Measurements from ENCODE around the gene CCDC28A. TPM values are rescaled to one million over a fixed set of nuclear protein-coding genes. Genes with fewer than 3 reads are reported as not detected.
A peak's percentile ranks its signal among the peaks of the same experiment; 100 is the strongest.

The CCDC28A gene
- total RNA-seq, 1 donor from 2014 or later = 30.2 TPM

- peaks cover 3% of the 10 kb centered on the region for H3K27me3 Mint-ChIP-seq (ENCODE audit: insufficient read depth, low read depth)
- no peaks in the 10 kb centered on the region for H4K20me1 ChIP-seq (ENCODE audit: low read depth)
- no peak overlapping the region for H3K4me3 Mint-ChIP-seq
- no peak for DNase-seq (ENCODE audit: low spot score)
- no peak for TF ChIP-seq EZH2 (IDR thresholded peaks at IDR 0.05)
- no peak for TF ChIP-seq CTCF (IDR thresholded peaks at IDR 0.05)
- no peak for TF ChIP-seq EZH2phosphoT487 (IDR thresholded peaks at IDR 0.05)
- no peaks in the 10 kb centered on the region for H3K36me3 ChIP-seq
- H3K27me3 ChIP-seq = no peaks in the 10 kb centered on the region
- H3K27ac ChIP-seq = no peak overlapping the region
- no peaks in the 10 kb centered on the region for H3K9me3 ChIP-seq (ENCODE audit: low read depth)
- no peaks in the 10 kb centered on the region for H3K9me3 Mint-ChIP-seq
- H3K4me3 ChIP-seq = no peak overlapping the region
- H3K9ac ChIP-seq = no peak overlapping the region
- H3K79me2 ChIP-seq (ENCODE audit: low read depth) = no peaks in the 10 kb centered on the region
- H3K4me1 ChIP-seq = no peaks in the 10 kb centered on the region
- H3K36me3 Mint-ChIP-seq = no peaks in the 10 kb centered on the region
- H2AFZ ChIP-seq (replicated peaks) = no peak overlapping the region
- no peaks in the 10 kb centered on the region for H3F3A ChIP-seq (ENCODE audit: low read depth)
- no peak overlapping the region for H3K4me2 ChIP-seq
- no peak overlapping the region for H3K27ac Mint-ChIP-seq
- H3K4me1 Mint-ChIP-seq = peaks cover 9% of the 10 kb centered on the region
Observed at GRCh38 chr6:138833816-138834539, 60.4 kb downstream of the CCDC28A start.

GRCh38 chr6:138837246-138837645 lies 63.7 kb downstream of the CCDC28A start:
- Histone ChIP-seq H3K27ac (no peak overlapping the region), H3K79me2 (ENCODE audit: low read depth) (no peaks in the 10 kb centered on the region), H3K9ac (no peak overlapping the region), H3K4me1 (peaks cover 5% of the 10 kb centered on the region), H3K36me3 (peaks cover 9% of the 10 kb centered on the region), H3K9me3 (ENCODE audit: low read depth) (peaks cover 9% of the 10 kb centered on the region), H4K20me1 (ENCODE audit: low read depth) (no peaks in the 10 kb centered on the region), H3K4me2 (no peak overlapping the region), H3F3A (ENCODE audit: low read depth) (peaks cover 17% of the 10 kb centered on the region), H2AFZ (replicated peaks) (peak overlapping the region; percentile 23), H3K27me3 (no peaks in the 10 kb centered on the region), H3K4me3 (no peak overlapping the region)
- Mint-ChIP-seq H3K4me1 (peaks cover 9% of the 10 kb centered on the region), H3K9me3 (no peaks in the 10 kb centered on the region), H3K36me3 (no peaks in the 10 kb centered on the region), H3K27ac (peak overlapping the region; percentile 22), H3K4me3 (no peak overlapping the region), H3K27me3 (ENCODE audit: insufficient read depth, low read depth) (no peaks in the 10 kb centered on the region)
- no peak for DNase-seq (ENCODE audit: low spot score)
- TF ChIP-seq EZH2phosphoT487 (IDR thresholded peaks at IDR 0.05) = no peak
- no peak for TF ChIP-seq EZH2 (IDR thresholded peaks at IDR 0.05)
- no peak for TF ChIP-seq CTCF (IDR thresholded peaks at IDR 0.05)

Other genes starting within 250 kb of the CCDC28A start
- gene ECT2L, start 22.3 kb downstream of the CCDC28A start, total RNA-seq (ENCODE audit: low replicate concordance) = 0.06 TPM in 1 of 2 replicates, not detected in the other
- 86.1 and 97.5 TPM in 2 replicates for gene REPS1, start 214.5 kb downstream of the CCDC28A start, total RNA-seq (ENCODE audit: low replicate concordance)